H1 (cell line): ENCODE data around the gene NR2F1.
A peak's percentile ranks its signal among the peaks of the same experiment; 100 is the strongest.

Source experiments
- CEBPB ChIP-seq: IDR thresholded peaks from 2 replicates; pipeline ENCODE4 v1.6.1; 2012; ENCODE audit warnings: low read depth, low read length
- CHD1 ChIP-seq: IDR thresholded peaks from 2 replicates; pipeline ENCODE4 v1.6.1; 2012; ENCODE audit warnings: low read depth, low read length, improper control_type of control experiment
- EGR1 ChIP-seq: IDR thresholded peaks from 2 replicates; pipeline ENCODE4 v1.6.1; 2011; ENCODE audit warnings: low read depth, low read length, borderline replicate concordance
- EZH2 ChIP-seq: fragments of 200-600 bp; sonication (generic); IDR thresholded peaks from 2 replicates; pipeline ENCODE4 v1.7.1; 2012; ENCODE audit warnings: low read depth, mild to moderate bottlenecking, moderate library complexity, low read length, inconsistent platforms; ENCODE audit not compliant: severe bottlenecking
- FOSL1 ChIP-seq: IDR thresholded peaks from 2 replicates; pipeline ENCODE4 v1.6.1; 2011; ENCODE audit warnings: mild to moderate bottlenecking, low read depth, low read length, moderate library complexity; ENCODE audit not compliant: insufficient read depth
- JUND ChIP-seq: IDR thresholded peaks from 2 replicates; pipeline ENCODE4 v1.6.1; 2011; ENCODE audit warnings: mild to moderate bottlenecking, improper control_type of control experiment, low read length
- KDM5A ChIP-seq: fragments of 200-600 bp; IDR thresholded peaks from 2 replicates; pipeline ENCODE4 v1.7.1; 2012; ENCODE audit warnings: mild to moderate bottlenecking, low read length, inconsistent platforms, mixed read lengths
- NRF1 ChIP-seq: IDR thresholded peaks from 2 replicates; pipeline ENCODE4 v1.6.1; 2011; ENCODE audit warnings: mild to moderate bottlenecking, low read depth, low read length, improper control_type of control experiment
- POLR2A ChIP-seq, 2 experiments: IDR thresholded peaks; 1 replicate in 1 of 2; 2 replicates in 1 of 2; pipeline ENCODE4 v1.6.1; 2011; ENCODE audit warnings: low read depth in 2 of 2, low read length in 2 of 2, mild to moderate bottlenecking in 2 of 2; ENCODE audit errors: control extremely low read depth in 1 of 2
- TAF7 ChIP-seq: optimal IDR thresholded peaks from 2 replicates; pipeline ENCODE3; 2011; ENCODE audit warnings: low read depth, mild to moderate bottlenecking, inconsistent platforms, low read length, moderate library complexity, borderline replicate concordance
- TF ChIP-seq, protein P1 (sequence below): IDR thresholded peaks from 2 replicates; pipeline ENCODE4 v1.6.1; 2012; ENCODE audit warnings: inconsistent platforms
- TF ChIP-seq, protein P2 (sequence below), 3 experiments: IDR thresholded peaks; 1 replicate in 2 of 3; 2 replicates in 1 of 3; pipeline versions ENCODE4 v1.5.1 to v1.6.1; 2011; ENCODE audit warnings: low read length in 3 of 3, mild to moderate bottlenecking in 3 of 3, inconsistent platforms in 2 of 3, low read depth in 1 of 3, moderate library complexity in 1 of 3; ENCODE audit not compliant: insufficient read depth in 1 of 3; ENCODE audit errors: control extremely low read depth in 1 of 3
- TF ChIP-seq, protein P3 (sequence below): IDR thresholded peaks from 2 replicates; pipeline ENCODE4 v1.6.1; 2012; ENCODE audit warnings: low read length, inconsistent platforms

- TF ChIP-seq EGR1, result no peak
- TF ChIP-seq, protein P1, sequence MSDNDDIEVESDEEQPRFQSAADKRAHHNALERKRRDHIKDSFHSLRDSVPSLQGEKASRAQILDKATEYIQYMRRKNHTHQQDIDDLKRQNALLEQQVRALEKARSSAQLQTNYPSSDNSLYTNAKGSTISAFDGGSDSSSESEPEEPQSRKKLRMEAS, result no peak
- TF ChIP-seq CEBPB, result no peak
- no peak for TF ChIP-seq CHD1
- TF ChIP-seq, protein P2, sequence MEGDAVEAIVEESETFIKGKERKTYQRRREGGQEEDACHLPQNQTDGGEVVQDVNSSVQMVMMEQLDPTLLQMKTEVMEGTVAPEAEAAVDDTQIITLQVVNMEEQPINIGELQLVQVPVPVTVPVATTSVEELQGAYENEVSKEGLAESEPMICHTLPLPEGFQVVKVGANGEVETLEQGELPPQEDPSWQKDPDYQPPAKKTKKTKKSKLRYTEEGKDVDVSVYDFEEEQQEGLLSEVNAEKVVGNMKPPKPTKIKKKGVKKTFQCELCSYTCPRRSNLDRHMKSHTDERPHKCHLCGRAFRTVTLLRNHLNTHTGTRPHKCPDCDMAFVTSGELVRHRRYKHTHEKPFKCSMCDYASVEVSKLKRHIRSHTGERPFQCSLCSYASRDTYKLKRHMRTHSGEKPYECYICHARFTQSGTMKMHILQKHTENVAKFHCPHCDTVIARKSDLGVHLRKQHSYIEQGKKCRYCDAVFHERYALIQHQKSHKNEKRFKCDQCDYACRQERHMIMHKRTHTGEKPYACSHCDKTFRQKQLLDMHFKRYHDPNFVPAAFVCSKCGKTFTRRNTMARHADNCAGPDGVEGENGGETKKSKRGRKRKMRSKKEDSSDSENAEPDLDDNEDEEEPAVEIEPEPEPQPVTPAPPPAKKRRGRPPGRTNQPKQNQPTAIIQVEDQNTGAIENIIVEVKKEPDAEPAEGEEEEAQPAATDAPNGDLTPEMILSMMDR (IDR thresholded peaks at IDR 0.05; ENCODE audit: control extremely low read depth in 1 of 3, insufficient read depth in 1 of 3, low read depth in 1 of 3, low read length in 3 of 3), result no peak
- TF ChIP-seq EZH2, result peak; percentile 73
- TF ChIP-seq POLR2A (IDR thresholded peaks at IDR 0.05; ENCODE audit: control extremely low read depth in 1 of 2, low read depth in 2 of 2, low read length in 2 of 2), result no peak
- TF ChIP-seq JUND, result no peak
- TF ChIP-seq, protein P3, sequence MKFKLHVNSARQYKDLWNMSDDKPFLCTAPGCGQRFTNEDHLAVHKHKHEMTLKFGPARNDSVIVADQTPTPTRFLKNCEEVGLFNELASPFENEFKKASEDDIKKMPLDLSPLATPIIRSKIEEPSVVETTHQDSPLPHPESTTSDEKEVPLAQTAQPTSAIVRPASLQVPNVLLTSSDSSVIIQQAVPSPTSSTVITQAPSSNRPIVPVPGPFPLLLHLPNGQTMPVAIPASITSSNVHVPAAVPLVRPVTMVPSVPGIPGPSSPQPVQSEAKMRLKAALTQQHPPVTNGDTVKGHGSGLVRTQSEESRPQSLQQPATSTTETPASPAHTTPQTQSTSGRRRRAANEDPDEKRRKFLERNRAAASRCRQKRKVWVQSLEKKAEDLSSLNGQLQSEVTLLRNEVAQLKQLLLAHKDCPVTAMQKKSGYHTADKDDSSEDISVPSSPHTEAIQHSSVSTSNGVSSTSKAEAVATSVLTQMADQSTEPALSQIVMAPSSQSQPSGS, result no peak
- TF ChIP-seq KDM5A, result no peak
- no peak for TF ChIP-seq NRF1
- no peak for TF ChIP-seq TAF7
- TF ChIP-seq FOSL1, result no peak
Observed at GRCh38 chr5:93596310-93596675, 13.3 kb downstream of the NR2F1 start.
